Panc1 (cell line): ENCODE measurements around the gene RUNX1. TPM values are rescaled to one million over a fixed set of nuclear protein-coding genes. Genes with fewer than 3 reads are reported as not detected.

Source experiments
- ATAC-seq: fragments of 200-7000 bp; cut with Tn5 transposase; 2 replicates; pipeline ENCODE4 v1.9.1; 2020; ENCODE audit warnings: mild to moderate bottlenecking, moderate library complexity
- BruUV-seq: library from RNA; stranded (reverse); fragments of 400-500 nt; replicated peaks from 2 replicates; lab custom pipeline; 2021; lab: Mats Ljungman, UMichigan
- CTCF ChIA-PET: fragments of 300-600 bp; sonication (Branson Sonifier 250); formaldehyde crosslinking; loops from one replicate; lab custom pipeline; 2022; ENCODE audit warnings: antibody characterized with exemption; lab: Charles Lee
- POLR2A ChIA-PET: fragments of 300-600 bp; sonication (Branson Sonifier 250); formaldehyde crosslinking; loops from one replicate; lab custom pipeline; 2022; ENCODE audit warnings: antibody characterized with exemption; lab: Charles Lee
- DNase-seq: peaks from one replicate; pipeline ENCODE4 v3.0.0-alpha.2; 2010; ENCODE audit warnings: low read depth, low spot score
- H3K27ac ChIP-seq: 2 replicates; pipeline ENCODE4 v1.5.1; 2011; ENCODE audit warnings: mild to moderate bottlenecking, low read length, inconsistent platforms
- H3K27me3 ChIP-seq: fragments of 200-500 bp; sonication (Bioruptor generic); 2 replicates; pipeline ENCODE4 v1.6.0; 2014; ENCODE audit warnings: low read length, inconsistent platforms; ENCODE audit not compliant: control insufficient read depth, insufficient read depth
- H3K36me3 ChIP-seq: fragments of 200-500 bp; sonication (Bioruptor generic); 2 replicates; pipeline ENCODE4 v1.5.1; 2014; ENCODE audit warnings: inconsistent platforms, mild to moderate bottlenecking, low read length, moderate library complexity; ENCODE audit not compliant: control insufficient read depth, insufficient read depth
- H3K4me1 ChIP-seq: 2 replicates; pipeline ENCODE4 v1.5.1; 2011; ENCODE audit warnings: inconsistent platforms, mild to moderate bottlenecking, low read length, moderate library complexity; ENCODE audit not compliant: control insufficient read depth, insufficient read depth
- H3K4me3 ChIP-seq, 2 experiments: 2 replicates each; pipeline ENCODE4 v1.5.1; 2011 to 2012; ENCODE audit warnings: low read depth in 2 of 2, low read length in 2 of 2, mild to moderate bottlenecking in 2 of 2, inconsistent platforms in 1 of 2, moderate library complexity in 1 of 2
- H3K9me3 ChIP-seq: fragments of 200-500 bp; sonication (Bioruptor generic); 2 replicates; pipeline ENCODE4 v1.5.1; 2014; ENCODE audit warnings: low read depth, mild to moderate bottlenecking, inconsistent platforms, low read length, moderate library complexity; ENCODE audit not compliant: control insufficient read depth, insufficient read depth
- POLR2AphosphoS5 ChIP-seq: IDR thresholded peaks from 2 replicates; pipeline ENCODE4 v1.6.1; 2012; ENCODE audit warnings: mild to moderate bottlenecking, low read depth, low read length, moderate library complexity
- SIN3A ChIP-seq: IDR thresholded peaks from 2 replicates; pipeline ENCODE4 v1.6.1; 2012; ENCODE audit warnings: low read depth, mild to moderate bottlenecking, low read length, moderate library complexity, borderline replicate concordance; ENCODE audit not compliant: insufficient read depth
- TCF7L2 ChIP-seq: IDR thresholded peaks from 2 replicates; pipeline ENCODE4 v1.6.1; 2011; ENCODE audit warnings: mild to moderate bottlenecking, low read depth, low read length, inconsistent platforms
- in situ Hi-C: cut with HindIII; loops from 2 replicates; pipeline ENCODE4 v1.10.0; 2016; ENCODE audit warnings: low sequenced_read_pairs, low pct_unique_long_range_greater_than_20kb
- intact Hi-C: fragments of 100-400 bp; cut with micrococcal nuclease; formaldehyde crosslinking; loops from one replicate; pipeline ENCODE4 v1.10.0; 2022; ENCODE audit not compliant: unreplicated experiment
- total RNA-seq: library from RNA; stranded (reverse); gene quantifications from one replicate; pipeline ENCODE4 v1.2.1, GENCODE V29; 2021; ENCODE audit not compliant: unreplicated experiment
- TF ChIP-seq, protein P1 (sequence below), 2 experiments: IDR thresholded peaks; 2 replicates each; pipeline ENCODE4 v1.6.1; 2011 to 2012; ENCODE audit warnings: low read depth in 2 of 2, control low read depth in 1 of 2, low read length in 1 of 2, mild to moderate bottlenecking in 1 of 2, moderate library complexity in 1 of 2; ENCODE audit not compliant: insufficient read depth in 1 of 2
- TF ChIP-seq, protein P2 (sequence below): fragments of 450-650 bp; IDR thresholded peaks from 2 replicates; pipeline ENCODE4 v1.5.1; 2017; ENCODE audit warnings: mild to moderate bottlenecking

RUNX1 gene
- total RNA-seq, 1 experiment from 2014 or later = 22.4 TPM

DNA sequence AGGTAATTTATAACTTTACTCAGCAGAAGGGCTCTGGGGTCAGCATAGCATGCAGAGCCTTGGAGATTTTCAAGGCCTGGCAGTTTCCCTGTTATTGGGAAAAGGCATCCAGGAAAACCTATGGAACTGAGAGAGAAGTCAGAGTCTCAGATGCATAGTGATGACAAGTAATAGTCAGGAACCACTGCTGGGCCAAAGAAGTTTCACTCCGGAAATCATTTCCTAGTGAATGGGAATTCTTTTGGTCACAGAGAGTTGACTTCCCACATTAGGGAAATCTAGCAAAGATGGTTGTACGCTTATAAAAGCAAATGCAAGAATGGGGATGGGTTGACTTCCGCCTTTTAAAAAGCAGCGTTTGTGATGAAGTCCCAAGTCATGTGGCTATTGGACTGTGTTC is 28.4 kb upstream of the RUNX1 start:
- TF ChIP-seq, protein P1, sequence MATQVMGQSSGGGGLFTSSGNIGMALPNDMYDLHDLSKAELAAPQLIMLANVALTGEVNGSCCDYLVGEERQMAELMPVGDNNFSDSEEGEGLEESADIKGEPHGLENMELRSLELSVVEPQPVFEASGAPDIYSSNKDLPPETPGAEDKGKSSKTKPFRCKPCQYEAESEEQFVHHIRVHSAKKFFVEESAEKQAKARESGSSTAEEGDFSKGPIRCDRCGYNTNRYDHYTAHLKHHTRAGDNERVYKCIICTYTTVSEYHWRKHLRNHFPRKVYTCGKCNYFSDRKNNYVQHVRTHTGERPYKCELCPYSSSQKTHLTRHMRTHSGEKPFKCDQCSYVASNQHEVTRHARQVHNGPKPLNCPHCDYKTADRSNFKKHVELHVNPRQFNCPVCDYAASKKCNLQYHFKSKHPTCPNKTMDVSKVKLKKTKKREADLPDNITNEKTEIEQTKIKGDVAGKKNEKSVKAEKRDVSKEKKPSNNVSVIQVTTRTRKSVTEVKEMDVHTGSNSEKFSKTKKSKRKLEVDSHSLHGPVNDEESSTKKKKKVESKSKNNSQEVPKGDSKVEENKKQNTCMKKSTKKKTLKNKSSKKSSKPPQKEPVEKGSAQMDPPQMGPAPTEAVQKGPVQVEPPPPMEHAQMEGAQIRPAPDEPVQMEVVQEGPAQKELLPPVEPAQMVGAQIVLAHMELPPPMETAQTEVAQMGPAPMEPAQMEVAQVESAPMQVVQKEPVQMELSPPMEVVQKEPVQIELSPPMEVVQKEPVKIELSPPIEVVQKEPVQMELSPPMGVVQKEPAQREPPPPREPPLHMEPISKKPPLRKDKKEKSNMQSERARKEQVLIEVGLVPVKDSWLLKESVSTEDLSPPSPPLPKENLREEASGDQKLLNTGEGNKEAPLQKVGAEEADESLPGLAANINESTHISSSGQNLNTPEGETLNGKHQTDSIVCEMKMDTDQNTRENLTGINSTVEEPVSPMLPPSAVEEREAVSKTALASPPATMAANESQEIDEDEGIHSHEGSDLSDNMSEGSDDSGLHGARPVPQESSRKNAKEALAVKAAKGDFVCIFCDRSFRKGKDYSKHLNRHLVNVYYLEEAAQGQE (IDR thresholded peaks at IDR 0.05; ENCODE audit: insufficient read depth in 1 of 2, low read depth in 2 of 2, low read length in 1 of 2) = no peak
- TF ChIP-seq SIN3A (no peak), TCF7L2 (no peak), POLR2AphosphoS5 (no peak)
- TF ChIP-seq, protein P2, sequence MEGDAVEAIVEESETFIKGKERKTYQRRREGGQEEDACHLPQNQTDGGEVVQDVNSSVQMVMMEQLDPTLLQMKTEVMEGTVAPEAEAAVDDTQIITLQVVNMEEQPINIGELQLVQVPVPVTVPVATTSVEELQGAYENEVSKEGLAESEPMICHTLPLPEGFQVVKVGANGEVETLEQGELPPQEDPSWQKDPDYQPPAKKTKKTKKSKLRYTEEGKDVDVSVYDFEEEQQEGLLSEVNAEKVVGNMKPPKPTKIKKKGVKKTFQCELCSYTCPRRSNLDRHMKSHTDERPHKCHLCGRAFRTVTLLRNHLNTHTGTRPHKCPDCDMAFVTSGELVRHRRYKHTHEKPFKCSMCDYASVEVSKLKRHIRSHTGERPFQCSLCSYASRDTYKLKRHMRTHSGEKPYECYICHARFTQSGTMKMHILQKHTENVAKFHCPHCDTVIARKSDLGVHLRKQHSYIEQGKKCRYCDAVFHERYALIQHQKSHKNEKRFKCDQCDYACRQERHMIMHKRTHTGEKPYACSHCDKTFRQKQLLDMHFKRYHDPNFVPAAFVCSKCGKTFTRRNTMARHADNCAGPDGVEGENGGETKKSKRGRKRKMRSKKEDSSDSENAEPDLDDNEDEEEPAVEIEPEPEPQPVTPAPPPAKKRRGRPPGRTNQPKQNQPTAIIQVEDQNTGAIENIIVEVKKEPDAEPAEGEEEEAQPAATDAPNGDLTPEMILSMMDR = no peak
- H3K4me3 ChIP-seq = no peak overlapping the region
- H3K4me1 ChIP-seq = no peaks in the 10 kb centered on the region
- DNase-seq (no peak), ATAC-seq (no peak)
- ChIA-PET POLR2A (no interaction called here), CTCF (no interaction called here)
- intact Hi-C loops (no loop called here), in situ Hi-C loops (no loop called here)
- no TSS peak for BruUV-seq
- no peaks in the 10 kb centered on the region for H3K9me3 ChIP-seq
- no peaks in the 10 kb centered on the region for H3K27me3 ChIP-seq
- H3K36me3 ChIP-seq = no peaks in the 10 kb centered on the region
- H3K27ac ChIP-seq = no peak overlapping the region

DNA sequence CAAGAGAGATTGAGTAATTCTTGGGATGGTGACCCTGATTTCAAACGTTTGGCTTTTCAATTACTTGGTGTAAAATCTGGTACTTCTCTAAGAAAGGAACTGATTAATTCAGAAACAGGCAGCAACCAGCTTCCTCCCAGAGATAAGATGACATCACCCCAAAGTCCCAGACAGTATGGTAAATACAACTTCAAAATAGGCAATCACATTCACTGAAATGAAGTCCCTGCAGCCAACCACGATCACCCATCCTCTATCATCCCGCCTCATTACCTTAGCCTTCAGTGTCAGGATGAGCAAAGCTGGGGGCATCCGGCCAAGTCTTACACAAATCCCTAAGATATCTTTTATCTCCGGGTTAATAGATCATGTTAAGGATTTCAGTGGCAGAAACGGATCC is 26.4 kb upstream of the RUNX1 start:
- H3K4me1 ChIP-seq = no peaks in the 10 kb centered on the region
- ChIA-PET POLR2A (no interaction called here), CTCF (no interaction called here)
- no peak overlapping the region for H3K27ac ChIP-seq
- ATAC-seq (no peak), DNase-seq (no peak)
- no peak overlapping the region for H3K4me3 ChIP-seq
- H3K27me3 ChIP-seq = no peaks in the 10 kb centered on the region
- in situ Hi-C loops (no loop called here), intact Hi-C loops (no loop called here)
- H3K9me3 ChIP-seq = no peaks in the 10 kb centered on the region
- BruUV-seq = no TSS peak
- TF ChIP-seq, protein P1 (IDR thresholded peaks at IDR 0.05; ENCODE audit: insufficient read depth in 1 of 2, low read depth in 2 of 2, low read length in 1 of 2) = no peak
- no peak for TF ChIP-seq POLR2AphosphoS5
- TF ChIP-seq, protein P2 = no peak
- no peak for TF ChIP-seq SIN3A
- no peak for TF ChIP-seq TCF7L2
- no peaks in the 10 kb centered on the region for H3K36me3 ChIP-seq
